Adrenal gland (tissue), 5 donors: Measurements from ENCODE around the gene SIGLEC7.
"Not testable (repeated sequence)": the region's sequence is repeated elsewhere in the genome, so short reads cannot be mapped to it uniquely, and the experiment has no call there.

ENCODE experiments used
- CTCF ChIP-seq, 6 experiments: fragments of 450-650 bp in 4 of 6; fragments of 200-600 bp in 2 of 6; sonication (generic) in 1 of 6; IDR thresholded peaks; 1 replicate in 5 of 6; 2 replicates in 1 of 6; pipeline versions ENCODE4 v1.5.1 to v1.8.0; 2016 to 2021; ENCODE audit warnings: antibody characterized with exemption in 6 of 6, mild to moderate bottlenecking in 2 of 6, moderate library complexity in 1 of 6
- POLR2A ChIP-seq, 2 donors: fragments of 450-650 bp; IDR thresholded peaks; one replicate each; pipeline ENCODE4 v1.6.1; 2017; ENCODE audit warnings: antibody characterized with exemption in 2 of 2, mild to moderate bottlenecking in 2 of 2, moderate library complexity in 1 of 2
- donor health status: DM: no; HTN: no; CAD: no.

GRCh38 chr19:51169283-51169918 lies 27.3 kb downstream of the SIGLEC7 start:
- peak; percentile 71 to 85 (median 82) for TF ChIP-seq CTCF (IDR thresholded peaks at IDR 0.05)
- not testable (repeated sequence) for TF ChIP-seq POLR2A (IDR thresholded peaks at IDR 0.05)
